GM18505 (cell line): ENCODE results near the gene WFDC2.

Experiments used
- ATAC-seq: cut with Tn5 transposase; IDR thresholded peaks from one replicate; pipeline ENCODE4 v1.9.1; 2021; ENCODE audit not compliant: unreplicated experiment
- POLR2A ChIP-seq: IDR thresholded peaks from 4 replicates; pipeline ENCODE4 v1.6.1; 2011; ENCODE audit warnings: borderline replicate concordance; ENCODE audit not compliant: insufficient read depth, insufficient read length; ENCODE audit errors: extremely low read depth

Gene WFDC2

GRCh38 chr20:45440891-45441685 lies 28.5 kb upstream of the WFDC2 start:
- no peak for ATAC-seq
- no peak for TF ChIP-seq POLR2A

- ATAC-seq: no peak
- no peak for TF ChIP-seq POLR2A
Measured at GRCh38 chr20:45441746-45442145, 27.8 kb upstream of the WFDC2 start.

- no peak for TF ChIP-seq POLR2A
Measured at GRCh38 chr20:45444050-45444449, 25.5 kb upstream of the WFDC2 start.

GRCh38 chr20:45445805-45446562 lies 23.6 kb upstream of the WFDC2 start:
- TF ChIP-seq POLR2A: no peak
- ATAC-seq: no peak

More at GRCh38 chr20:45444050-45444449, 25.5 kb upstream of the WFDC2 start:
- ATAC-seq: no peak

DNA sequence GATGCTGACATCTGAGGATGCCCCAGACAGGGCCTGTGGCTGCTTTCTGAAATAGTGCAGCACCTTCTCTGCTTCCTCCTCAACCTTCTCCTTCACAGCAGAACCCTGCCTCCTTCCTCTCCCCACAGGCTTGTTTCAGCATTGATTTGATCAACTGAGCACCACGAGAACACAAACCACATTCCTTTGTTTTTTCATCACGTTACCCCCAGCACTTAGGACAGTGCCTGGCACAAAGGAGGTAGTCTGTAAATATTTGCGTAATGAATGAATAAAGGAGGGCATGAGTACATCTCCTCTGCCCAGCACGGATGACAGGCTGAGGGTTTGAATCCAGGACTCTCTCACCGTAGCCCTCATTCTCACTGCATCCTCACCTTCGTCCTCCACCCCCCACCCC lies 21.3 kb upstream of the WFDC2 start:
- no peak for ATAC-seq
- no peak for TF ChIP-seq POLR2A

GRCh38 chr20:45449528-45449927 lies 20.0 kb upstream of the WFDC2 start:
- no peak for ATAC-seq

GRCh38 chr20:45450097-45450818 lies 19.3 kb upstream of the WFDC2 start:
- TF ChIP-seq POLR2A: no peak
- ATAC-seq: no peak

More at GRCh38 chr20:45449528-45449927, 20.0 kb upstream of the WFDC2 start:
- TF ChIP-seq POLR2A: no peak

GRCh38 chr20:45452238-45452637 lies 17.3 kb upstream of the WFDC2 start:
- no peak for ATAC-seq
- TF ChIP-seq POLR2A: no peak

DNA sequence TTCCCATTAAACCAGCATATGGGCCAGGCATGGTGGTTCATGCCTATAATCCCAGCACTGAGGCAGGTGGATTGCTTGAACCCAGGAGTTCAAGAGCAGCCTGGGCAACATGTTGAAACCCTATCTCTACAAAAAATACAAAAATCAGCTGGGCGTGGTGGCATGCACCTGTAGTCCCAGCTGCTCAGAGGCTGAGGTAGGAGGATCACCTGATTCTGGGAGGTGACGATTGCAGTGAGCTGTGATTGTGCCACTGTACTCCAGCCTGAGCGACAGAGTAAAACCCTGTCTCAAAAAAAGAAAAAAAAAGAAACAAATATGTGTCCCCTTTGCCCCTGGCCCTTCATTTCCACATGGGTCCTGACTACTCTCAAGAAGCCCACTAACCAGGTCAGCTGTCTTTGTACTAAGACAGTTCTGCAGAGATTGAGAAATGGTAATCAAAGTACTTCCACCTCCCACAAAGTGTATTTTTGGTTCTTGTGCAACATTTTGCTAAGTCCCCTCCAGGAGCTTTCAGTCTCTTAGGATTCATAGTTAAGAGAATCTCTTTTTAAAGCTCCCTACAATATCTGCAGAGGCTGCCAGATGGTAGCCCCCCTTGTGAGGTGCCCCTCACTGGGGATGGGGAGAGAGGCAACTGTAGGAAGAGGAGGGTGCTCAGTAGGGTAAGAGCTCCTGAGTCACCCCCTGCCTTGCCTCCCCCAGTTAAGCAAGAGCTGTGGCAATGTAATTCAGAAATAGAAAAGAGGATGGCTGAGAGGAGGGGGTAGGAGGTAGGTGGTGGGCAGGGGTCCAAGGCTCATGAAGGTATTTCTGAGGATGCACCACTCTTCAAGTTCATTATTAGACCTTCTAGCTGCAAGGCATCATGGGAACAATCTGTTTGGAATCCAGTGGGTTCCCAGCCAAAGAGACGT lies 16.5 kb upstream of the WFDC2 start:
- TF ChIP-seq POLR2A: no peak
- ATAC-seq: no peak

GRCh38 chr20:45456632-45457031 lies 12.9 kb upstream of the WFDC2 start:
- no peak for TF ChIP-seq POLR2A
- no peak for ATAC-seq

GRCh38 chr20:45459606-45460005 lies 9.9 kb upstream of the WFDC2 start:
- TF ChIP-seq POLR2A: no peak
- no peak for ATAC-seq

DNA sequence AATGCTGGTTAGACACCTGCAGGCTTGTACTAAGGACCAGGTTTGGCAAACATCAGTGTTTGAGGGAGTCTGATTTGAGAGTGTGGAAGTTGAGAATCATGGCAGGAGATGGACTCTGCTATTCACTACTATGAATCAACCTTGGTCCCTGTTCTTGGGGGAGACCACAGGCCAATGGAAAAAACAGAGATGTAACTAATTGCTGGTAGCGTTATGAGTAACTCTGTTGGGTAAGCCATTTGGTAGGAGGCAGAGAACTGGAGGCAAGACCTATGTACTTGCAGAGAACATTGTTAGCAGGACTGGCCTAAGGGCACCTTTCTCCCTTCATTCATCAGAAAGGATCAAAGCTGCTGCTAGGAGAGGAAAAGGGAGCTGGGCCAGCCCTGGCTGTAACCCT lies 8.3 kb upstream of the WFDC2 start:
- no peak for TF ChIP-seq POLR2A
- no peak for ATAC-seq
